Measurements from ENCODE around the gene SCFD2.

DNA sequence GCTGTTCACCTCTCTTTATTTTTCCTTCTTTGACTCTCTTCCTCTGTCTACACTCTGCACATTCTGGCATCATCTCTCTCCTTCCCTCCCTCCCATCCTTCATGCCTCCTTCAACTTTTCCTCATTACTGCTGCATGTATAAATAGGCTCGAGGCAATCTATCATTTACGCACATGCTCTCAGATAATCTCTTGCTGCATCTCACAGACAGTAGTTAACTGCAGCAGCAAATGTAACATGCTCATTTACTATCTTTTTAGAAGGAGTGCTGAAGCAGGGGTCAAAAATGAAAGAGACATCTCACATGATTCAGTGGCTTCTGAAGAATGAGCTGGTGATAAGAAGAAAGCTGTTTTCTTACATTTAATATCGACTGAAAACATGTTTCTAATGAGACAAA lies 376.0 kb downstream of the SCFD2 start:
- TF ChIP-seq, protein P1, sequence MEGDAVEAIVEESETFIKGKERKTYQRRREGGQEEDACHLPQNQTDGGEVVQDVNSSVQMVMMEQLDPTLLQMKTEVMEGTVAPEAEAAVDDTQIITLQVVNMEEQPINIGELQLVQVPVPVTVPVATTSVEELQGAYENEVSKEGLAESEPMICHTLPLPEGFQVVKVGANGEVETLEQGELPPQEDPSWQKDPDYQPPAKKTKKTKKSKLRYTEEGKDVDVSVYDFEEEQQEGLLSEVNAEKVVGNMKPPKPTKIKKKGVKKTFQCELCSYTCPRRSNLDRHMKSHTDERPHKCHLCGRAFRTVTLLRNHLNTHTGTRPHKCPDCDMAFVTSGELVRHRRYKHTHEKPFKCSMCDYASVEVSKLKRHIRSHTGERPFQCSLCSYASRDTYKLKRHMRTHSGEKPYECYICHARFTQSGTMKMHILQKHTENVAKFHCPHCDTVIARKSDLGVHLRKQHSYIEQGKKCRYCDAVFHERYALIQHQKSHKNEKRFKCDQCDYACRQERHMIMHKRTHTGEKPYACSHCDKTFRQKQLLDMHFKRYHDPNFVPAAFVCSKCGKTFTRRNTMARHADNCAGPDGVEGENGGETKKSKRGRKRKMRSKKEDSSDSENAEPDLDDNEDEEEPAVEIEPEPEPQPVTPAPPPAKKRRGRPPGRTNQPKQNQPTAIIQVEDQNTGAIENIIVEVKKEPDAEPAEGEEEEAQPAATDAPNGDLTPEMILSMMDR (conservative IDR thresholded peaks at IDR 0.05; ENCODE audit: low read depth, low read length), result no peak
- no peak for TF ChIP-seq EZH2 (IDR thresholded peaks at IDR 0.05; ENCODE audit: borderline replicate concordance, low read depth, low read length, poor library complexity, severe bottlenecking)

All from A673 (cell line).